22Rv1 (cell line): ENCODE measurements around the gene MIEN1.

Experiments
- H3K27ac ChIP-seq: fragments of 450-650 bp; 2 replicates; pipeline ENCODE4 v1.5.1; 2017
- CTCF ChIP-seq: fragments of 450-650 bp; IDR thresholded peaks from 2 replicates; pipeline ENCODE4 v1.5.1; 2017; ENCODE audit warnings: mild to moderate bottlenecking
- ZFX ChIP-seq: fragments of 450-650 bp; IDR thresholded peaks from 2 replicates; pipeline ENCODE4 v1.6.1; 2017; ENCODE audit warnings: antibody characterized with exemption, borderline replicate concordance

Gene MIEN1, protein sequence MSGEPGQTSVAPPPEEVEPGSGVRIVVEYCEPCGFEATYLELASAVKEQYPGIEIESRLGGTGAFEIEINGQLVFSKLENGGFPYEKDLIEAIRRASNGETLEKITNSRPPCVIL

DNA sequence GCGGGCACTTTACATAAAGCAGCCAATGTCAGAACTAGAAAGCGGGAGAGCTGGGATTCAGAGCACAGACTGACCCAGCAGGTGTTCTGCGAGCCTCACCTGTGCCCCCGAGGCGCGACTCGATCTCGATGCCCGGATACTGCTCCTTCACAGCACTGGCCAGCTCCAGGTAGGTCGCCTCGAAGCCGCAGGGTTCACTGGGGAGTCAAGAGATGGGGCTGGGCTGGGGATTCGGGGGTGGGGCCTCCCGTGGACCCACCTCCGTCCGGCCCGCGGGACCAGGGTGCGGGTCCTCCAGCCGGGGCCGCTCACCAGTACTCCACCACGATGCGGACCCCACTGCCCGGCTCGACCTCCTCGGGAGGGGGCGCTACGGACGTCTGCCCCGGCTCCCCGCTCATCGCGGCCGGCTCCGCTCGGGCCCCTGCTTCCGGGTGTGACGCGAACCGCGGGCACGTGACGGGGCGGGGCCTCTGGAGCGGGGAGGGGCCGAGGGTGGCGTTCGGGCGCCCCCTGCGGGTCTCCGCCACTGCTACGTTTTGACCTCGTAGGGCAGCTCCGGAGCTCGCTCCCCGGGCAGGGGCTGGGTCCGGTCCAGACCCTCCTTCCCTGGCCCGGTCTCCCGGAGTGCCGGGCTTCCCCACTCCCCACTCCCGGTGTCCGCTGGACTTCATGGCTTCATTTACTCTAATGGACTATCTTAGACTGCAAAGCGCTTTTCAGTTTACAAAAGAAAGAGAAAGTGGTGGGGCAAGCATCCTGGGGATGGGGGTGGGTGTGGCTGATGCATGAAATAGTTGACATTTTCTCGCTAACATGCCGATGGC, at the start of gene MIEN1:
Gene MIEN1, minus strand, starts transcription at position 438 of the 827 bp plus-strand sequence. Its CDS starts 37 bp downstream, at position 401.
- no peak for TF ChIP-seq ZFX
- peak; percentile 97 for TF ChIP-seq CTCF
- peak within 1 kb of the TSS; percentile 69 for H3K27ac ChIP-seq

GRCh38 chr17:39777534-39778365, 47.4 kb upstream of the MIEN1 start:
- no peak overlapping the region for H3K27ac ChIP-seq
- no peak for TF ChIP-seq ZFX
- TF ChIP-seq CTCF, result no peak

DNA sequence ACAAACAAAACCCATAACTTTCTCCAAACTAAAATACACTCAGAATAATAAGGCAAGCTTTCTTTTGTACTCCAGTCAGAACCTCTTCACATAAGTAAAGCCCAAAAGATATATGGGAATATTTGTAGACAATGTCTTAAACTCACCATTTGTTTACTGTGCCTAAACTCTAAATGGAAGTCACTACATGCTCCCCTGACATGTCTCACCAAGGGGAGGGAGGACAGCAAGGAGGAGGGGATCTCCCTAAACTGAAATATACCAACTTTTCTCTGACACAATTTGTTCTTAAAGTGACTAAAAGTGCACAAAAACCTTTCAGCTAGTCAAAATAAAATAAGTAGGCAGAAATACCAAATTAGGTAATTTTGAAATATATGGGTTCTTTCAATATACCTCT, 45.9 kb upstream of the MIEN1 start:
- H3K27ac ChIP-seq, result no peak overlapping the region

DNA sequence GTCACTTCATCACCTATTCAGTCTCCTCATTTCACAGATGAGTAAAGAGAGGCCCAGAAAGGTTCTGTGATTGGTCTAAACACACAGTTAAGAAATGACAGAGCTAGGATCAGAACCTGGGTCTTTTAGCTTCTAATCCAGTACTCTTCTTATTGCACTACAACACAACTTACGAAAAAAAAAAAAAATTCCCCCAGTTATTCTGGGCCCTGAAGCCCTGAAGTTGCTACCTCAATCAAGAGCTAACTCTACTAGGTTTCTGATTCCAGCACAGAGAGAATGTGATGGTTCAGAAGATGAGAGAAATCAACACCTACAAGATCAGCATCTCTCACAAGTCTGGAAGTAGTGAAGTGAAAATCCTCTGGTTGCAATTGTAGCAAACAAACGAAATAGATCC, 44.7 kb upstream of the MIEN1 start:
- TF ChIP-seq ZFX, result no peak
- no peak for TF ChIP-seq CTCF
- no peak overlapping the region for H3K27ac ChIP-seq

More for the DNA sequence above, 45.9 kb upstream of the MIEN1 start:
- TF ChIP-seq ZFX (no peak), CTCF (no peak)

- no peak overlapping the region for H3K27ac ChIP-seq
- TF ChIP-seq ZFX (no peak), CTCF (no peak)
These were observed 43.7 kb upstream of the MIEN1 start for GRCh38 chr17:39774047-39774446.

- no peak overlapping the region for H3K27ac ChIP-seq
- TF ChIP-seq CTCF (no peak), ZFX (no peak)
These were observed 42.9 kb upstream of the MIEN1 start for GRCh38 chr17:39772987-39773934.
